Measurements from ENCODE around the gene SCN8A.

SCN8A gene

DNA sequence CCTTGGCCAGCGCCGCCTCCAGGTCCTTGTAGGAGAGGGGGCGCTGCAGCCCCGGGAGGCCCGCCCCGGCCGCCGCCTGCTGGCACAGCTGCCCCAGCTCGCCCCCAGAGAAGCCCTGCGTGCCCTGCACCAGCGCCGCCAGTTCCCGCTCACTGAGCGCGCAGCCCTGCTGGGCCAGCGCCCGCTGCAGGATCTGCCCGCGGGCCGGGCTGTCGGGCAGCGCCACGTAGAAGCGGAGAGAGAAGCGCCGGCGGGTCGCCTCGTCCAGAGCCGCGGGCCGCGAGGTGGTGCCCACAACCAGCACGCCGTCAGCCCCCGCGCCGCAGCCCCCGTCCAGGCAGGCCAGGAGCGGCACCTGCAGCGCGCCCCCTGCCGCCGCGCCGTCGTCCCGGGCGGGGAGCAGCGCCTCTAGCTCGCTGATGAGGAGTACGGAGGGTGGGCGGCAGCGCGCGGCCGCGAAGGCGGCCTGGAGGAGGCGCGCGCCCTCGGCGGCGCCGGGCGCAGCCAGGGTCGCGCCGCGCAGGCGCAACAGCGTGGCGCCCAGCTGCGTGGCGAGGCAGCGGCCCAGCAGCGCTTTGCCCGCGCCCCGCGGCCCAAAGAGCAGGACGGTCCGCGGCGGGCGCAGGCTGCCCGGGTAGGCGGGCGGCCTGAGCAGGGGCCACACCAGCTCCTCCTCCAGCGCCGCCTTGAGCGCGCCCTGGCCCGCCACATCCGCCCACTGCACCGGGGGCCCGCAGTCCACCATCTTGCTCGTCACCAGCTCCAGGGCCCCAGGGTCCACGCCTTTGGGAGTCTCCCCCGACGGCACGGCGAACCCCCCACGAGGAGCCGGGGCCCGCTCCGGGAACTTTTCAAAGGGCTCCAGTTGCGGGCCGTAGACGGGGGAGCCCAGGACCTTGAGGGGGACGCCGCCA lies 229.8 kb downstream of the SCN8A start:
- no peak for DNase-seq (ENCODE audit: low read depth)
- TF ChIP-seq, protein P1, sequence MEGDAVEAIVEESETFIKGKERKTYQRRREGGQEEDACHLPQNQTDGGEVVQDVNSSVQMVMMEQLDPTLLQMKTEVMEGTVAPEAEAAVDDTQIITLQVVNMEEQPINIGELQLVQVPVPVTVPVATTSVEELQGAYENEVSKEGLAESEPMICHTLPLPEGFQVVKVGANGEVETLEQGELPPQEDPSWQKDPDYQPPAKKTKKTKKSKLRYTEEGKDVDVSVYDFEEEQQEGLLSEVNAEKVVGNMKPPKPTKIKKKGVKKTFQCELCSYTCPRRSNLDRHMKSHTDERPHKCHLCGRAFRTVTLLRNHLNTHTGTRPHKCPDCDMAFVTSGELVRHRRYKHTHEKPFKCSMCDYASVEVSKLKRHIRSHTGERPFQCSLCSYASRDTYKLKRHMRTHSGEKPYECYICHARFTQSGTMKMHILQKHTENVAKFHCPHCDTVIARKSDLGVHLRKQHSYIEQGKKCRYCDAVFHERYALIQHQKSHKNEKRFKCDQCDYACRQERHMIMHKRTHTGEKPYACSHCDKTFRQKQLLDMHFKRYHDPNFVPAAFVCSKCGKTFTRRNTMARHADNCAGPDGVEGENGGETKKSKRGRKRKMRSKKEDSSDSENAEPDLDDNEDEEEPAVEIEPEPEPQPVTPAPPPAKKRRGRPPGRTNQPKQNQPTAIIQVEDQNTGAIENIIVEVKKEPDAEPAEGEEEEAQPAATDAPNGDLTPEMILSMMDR (conservative IDR thresholded peaks at IDR 0.05; ENCODE audit: low read depth, low read length) = no peak
- H3K4me3 ChIP-seq (ENCODE audit: low read depth, low read length) = no peak overlapping the region

DNA sequence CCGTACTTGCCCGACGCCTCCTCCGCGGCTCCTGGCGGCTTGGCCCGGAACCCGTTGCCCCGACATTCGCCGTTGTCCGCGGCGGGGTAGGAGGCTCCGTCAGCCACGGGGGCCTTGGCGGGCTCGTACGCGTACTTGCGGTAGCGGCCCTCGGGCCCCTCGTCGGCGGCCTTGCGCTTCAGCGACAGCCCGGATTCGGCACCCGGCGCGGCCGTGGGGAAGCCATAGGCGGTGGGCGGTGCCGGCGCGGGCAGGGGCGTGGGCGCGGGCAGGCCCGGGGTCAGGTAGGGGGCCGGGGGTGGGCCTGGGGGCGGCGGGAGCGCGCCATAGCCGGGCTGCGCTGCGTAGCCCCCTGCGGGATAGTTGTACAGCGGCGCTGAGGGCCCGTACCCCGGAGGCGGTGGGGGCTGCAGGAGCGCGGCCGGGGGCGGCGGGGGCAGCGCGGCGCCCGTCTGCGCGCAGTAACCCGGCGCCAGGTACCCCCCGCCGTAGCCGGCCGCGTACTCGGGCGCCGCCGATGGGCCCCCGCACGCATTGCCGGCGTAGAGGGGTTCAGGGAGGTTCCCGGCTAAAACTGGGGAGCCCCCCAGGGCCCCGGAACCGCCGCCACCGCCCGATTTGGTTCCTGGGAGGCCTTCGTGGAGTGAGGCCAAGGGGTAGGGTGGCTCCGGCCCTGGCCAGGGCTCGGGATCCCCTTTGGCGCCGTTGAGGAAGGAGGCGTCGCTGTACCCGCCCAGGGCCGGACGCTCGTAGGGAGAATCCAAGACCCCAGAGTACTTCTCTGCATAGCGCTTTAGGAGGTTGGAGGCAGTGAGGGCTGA lies 230.6 kb downstream of the SCN8A start:
- no peak for DNase-seq (ENCODE audit: low read depth)
- TF ChIP-seq, protein P1 (conservative IDR thresholded peaks at IDR 0.05; ENCODE audit: low read depth, low read length) = no peak
- no peak overlapping the region for H3K4me3 ChIP-seq (ENCODE audit: low read depth, low read length)

- TF ChIP-seq, protein P1 (conservative IDR thresholded peaks at IDR 0.05; ENCODE audit: low read depth, low read length) = no peak
- H3K4me3 ChIP-seq (ENCODE audit: low read depth, low read length) = no peak overlapping the region
- no peak for DNase-seq (ENCODE audit: low read depth)
Observed at GRCh38 chr12:51822261-51822616, 231.2 kb downstream of the SCN8A start.

- H3K4me3 ChIP-seq (ENCODE audit: low read depth, low read length) = no peak overlapping the region
- TF ChIP-seq, protein P1 (conservative IDR thresholded peaks at IDR 0.05; ENCODE audit: low read depth, low read length) = no peak
- no peak for DNase-seq (ENCODE audit: low read depth)
Observed at GRCh38 chr12:51822956-51823355, 231.9 kb downstream of the SCN8A start.

GRCh38 chr12:51823875-51824565 lies 233.0 kb downstream of the SCN8A start:
- TF ChIP-seq, protein P1 (conservative IDR thresholded peaks at IDR 0.05; ENCODE audit: low read depth, low read length) = peak; percentile 81
- DNase-seq (ENCODE audit: low read depth) = peak; percentile 80
- H3K4me3 ChIP-seq (ENCODE audit: low read depth, low read length) = no peak overlapping the region

GRCh38 chr12:51825216-51825615 lies 234.2 kb downstream of the SCN8A start:
- TF ChIP-seq, protein P1 (conservative IDR thresholded peaks at IDR 0.05; ENCODE audit: low read depth, low read length) = no peak
- DNase-seq (ENCODE audit: low read depth) = no peak
- no peak overlapping the region for H3K4me3 ChIP-seq (ENCODE audit: low read depth, low read length)

Measured in choroid plexus epithelial cell (primary cell).